Measurements from ENCODE around the gene GREB1.
"Not testable (repeated sequence)": the region's sequence is repeated elsewhere in the genome, so short reads cannot be mapped to it uniquely, and the experiment has no call there.

The GREB1 gene

DNA sequence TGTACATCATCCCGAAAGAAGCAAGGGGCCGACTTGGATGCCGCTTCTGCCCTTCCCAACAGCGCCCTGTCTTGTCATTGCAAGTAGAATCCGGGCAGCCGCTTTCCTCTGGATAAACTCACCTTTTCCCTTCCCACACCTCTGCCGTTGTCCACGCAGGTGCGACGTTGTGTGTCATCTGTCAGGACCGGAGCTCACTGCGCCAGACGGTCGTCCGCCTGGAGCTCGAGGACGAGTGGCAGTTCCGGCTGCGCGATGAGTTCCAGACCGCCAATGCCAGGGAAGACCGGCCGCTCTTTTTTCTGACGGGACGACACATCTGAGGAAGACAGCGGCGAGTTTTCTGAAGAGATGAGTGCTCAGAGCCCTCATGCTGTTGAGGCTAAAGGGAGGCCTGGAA lies 106.3 kb downstream of the GREB1 start:
- no peak for DNase-seq

- no peak for DNase-seq
Observed at GRCh38 chr2:11642972-11643371, 109.1 kb downstream of the GREB1 start.

- no peak for DNase-seq
Observed at GRCh38 chr2:11644293-11644692, 110.4 kb downstream of the GREB1 start.

GRCh38 chr2:11646530-11646929 lies 112.7 kb downstream of the GREB1 start:
- DNase-seq: no peak

- DNase-seq: no peak
Observed at GRCh38 chr2:11647834-11648600, 114.2 kb downstream of the GREB1 start.

DNA sequence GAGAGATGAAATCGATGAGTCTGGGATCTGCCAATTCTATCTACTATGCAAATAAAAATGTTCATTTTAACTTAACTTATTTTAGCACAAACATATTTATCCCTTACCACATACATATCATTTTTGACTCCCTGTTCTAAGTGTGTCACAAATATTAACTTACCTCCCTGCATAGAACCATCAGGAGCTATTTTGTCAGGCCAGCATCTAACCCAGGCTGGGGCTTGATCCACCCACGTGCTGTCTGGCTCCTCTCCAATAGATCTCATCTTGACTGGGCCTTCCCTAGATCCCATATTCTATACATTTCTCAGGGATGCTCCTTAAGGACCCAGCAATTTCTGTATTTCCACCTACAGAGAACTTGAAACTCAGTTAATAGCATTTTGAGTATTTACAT lies 115.2 kb downstream of the GREB1 start:
- no peak for DNase-seq

- DNase-seq: no peak
Observed at GRCh38 chr2:11651856-11652548, 118.2 kb downstream of the GREB1 start.

DNA sequence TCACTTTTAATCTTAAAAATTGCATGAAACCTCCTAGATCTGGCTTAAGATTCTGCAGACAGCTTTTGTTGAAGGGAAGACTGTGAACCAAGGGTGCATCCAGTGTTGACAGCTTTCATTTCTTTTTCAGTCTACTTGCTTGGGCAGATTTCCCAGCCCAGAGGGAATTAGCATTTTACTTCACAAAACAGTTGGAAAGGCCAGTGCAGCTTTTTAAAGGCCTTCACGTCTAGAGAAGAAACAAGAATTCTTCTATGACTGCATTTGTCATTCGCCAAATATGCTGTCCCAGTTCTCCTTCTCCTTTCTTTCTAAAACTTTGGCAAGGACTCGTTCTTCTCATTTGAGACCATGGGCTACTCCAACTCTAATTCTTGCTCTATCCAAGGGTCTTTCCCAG lies 118.7 kb downstream of the GREB1 start:
- DNase-seq: no peak

DNA sequence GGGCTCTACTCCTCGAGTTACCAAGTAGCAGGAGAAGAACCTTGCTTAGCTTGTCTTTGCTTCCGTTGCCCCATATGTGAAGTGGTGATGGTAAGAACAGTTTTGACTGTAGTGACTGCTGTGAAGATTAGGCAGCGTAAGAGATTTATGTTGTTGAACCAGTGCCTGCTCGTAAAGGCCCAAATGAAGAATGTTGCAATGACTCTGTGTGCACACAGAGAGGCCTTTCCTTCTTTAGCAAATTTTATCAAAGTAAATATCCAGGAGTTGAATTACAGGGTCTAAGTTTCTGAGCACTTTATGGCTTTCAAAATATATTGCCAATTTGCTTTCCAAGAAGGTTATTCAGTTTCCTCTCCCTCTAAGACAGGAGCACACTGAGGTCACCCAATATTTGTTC lies 121.7 kb downstream of the GREB1 start:
- DNase-seq: no peak

DNA sequence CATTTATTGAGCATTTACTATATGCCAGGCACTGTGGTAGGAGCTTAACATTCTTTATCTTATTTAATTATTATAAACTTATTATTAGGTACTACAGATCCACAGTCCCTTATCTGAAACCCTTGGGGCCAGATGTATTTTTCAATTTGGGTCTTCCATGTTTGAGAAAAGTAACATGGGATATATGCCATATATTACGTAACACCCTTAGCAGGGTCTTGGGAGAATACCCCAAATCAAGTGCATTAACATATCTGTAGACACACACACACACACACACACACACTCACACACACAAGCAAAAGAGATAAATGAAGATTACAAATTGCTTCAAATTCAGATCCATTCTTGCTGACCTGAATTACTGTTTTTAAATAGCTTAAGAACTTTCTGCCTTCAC lies 122.4 kb downstream of the GREB1 start:
- DNase-seq: no peak

DNA sequence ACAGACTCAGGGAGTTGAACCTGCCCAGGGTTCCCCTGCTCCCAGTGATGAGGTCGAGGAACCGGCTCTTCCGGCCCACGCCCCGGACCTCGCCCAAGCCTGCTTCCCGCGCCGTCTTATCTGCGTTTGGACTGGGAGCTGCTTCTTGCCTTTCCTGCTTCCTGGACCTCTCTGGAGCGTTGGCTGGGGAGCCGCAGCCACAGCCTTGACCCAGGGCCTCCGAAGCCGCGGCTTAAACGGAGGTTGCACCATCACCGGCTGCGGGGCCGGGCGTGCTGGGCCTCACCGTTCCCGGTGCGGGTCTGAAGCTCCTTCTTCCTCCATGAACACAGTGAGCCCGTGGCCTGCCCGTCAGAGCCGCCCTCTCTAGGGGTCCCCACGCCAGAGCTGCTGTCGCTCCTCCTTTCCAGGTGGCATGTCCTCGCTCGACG lies 122.8 kb downstream of the GREB1 start:
- no peak for DNase-seq

DNA sequence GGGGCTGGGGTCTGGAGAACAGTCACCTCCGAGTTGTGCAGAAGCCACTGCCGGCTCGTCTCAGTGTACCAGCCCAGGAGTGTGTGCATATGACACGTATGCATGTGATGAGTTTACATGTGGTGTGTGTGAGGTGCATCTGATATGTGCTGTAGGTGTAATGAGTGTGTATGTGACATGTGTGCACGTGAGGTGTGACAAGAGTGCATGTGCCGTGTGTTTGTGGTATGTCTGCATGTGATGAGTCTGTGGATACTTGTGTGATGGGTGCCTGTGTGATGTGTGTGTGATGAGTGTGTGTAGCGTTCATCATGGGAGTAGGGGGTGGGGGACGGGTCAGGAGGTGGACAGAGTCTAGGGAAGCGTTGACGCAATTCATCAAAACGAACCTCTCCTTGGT lies 123.3 kb downstream of the GREB1 start:
- no peak for DNase-seq

- no peak for DNase-seq
Observed at GRCh38 chr2:11657646-11658045, 123.8 kb downstream of the GREB1 start.

DNA sequence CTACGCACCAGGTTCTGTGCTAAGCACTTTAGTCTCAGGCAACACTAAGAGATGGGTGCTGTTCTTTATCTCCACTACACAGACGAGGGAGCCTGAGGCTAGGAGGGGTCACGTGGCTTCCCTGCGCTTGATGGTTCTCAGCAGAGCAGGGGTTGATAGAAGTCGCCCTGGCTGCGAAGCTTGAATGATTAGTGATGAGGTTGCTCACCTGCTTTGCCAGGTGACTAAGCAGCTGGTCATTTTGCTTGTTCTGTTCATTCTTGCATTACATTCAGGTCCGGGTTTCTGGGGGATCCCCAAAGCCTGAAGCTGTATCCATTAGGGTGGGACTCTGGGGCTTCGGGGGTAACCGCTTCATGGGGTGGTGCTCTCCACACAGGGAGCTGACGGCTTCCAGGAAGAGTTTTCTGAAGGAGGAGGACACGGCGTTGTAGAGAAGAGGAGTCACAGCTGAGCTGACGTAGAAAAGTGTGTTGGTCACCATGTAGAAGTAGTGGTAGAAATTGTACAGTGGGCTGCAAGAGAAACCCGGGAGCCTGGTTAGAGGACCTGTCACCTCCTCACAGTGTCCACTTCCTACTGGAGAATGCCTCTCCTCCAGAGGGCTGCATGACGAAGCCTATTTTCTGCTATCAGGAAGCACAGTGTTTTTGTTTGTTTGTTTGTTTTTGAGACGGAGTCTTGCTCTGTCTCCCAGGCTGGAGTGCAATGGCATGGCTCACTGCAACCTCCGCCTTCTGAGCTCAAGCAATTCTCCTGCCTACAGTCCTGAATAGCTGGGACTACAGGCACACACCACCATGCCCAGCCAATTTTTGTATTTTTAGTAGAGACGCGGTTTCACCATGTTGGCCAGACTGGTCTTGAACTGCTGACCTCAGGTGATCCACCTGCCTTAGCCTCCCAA lies 124.6 kb downstream of the GREB1 start:
- no peak for DNase-seq

DNA sequence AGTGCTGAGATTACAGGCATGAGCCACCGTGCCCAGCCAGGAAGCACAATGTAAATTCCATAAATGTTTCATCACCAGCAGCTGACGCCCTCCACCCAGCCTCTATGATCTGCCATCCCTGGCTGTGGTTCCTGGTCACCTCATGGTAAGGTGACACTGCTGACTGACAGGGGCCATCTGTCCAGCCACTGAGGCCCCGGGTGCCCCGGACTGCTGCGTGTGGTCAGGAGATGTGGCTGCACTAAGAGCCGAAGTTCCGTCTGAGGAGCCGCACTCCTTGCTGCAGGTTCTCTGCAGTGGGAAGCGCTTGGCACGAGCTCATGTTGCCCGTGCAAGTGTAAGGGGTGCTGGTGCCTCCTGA lies 125.2 kb downstream of the GREB1 start:
- no peak for DNase-seq

- no peak for DNase-seq
Observed at GRCh38 chr2:11659851-11660250, 126.0 kb downstream of the GREB1 start.

- DNase-seq: not testable (repeated sequence)
Observed at GRCh38 chr2:11660396-11660795, 126.6 kb downstream of the GREB1 start.

DNA sequence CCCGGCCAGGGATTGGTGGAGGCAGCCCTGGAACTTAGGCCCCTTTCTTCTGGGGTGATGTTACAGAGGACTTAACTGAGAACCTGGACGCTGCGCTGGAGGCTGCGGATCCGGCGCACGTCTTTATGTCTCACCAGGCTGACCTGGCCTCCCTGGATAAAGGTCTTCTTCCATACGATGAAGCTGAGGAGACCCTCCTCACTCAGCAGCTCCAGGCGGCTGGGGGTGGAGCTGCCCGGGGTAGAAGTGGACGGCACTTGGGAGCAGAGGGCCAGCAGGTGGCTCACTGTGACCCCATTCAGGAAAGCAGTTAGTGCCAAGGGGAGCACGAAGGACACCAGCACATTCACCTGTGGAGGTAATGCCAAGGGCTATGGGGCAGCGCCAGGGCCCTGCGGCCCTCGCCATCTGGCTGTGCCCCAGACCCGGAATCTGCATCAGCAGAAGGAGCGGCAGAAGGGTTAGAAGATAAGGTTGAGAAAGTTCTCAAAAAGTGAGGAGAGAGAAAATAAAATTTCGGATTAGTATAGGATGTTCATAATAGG lies 128.1 kb downstream of the GREB1 start:
- DNase-seq: no peak

GRCh38 chr2:11662882-11663281 lies 129.0 kb downstream of the GREB1 start:
- DNase-seq: no peak

DNA sequence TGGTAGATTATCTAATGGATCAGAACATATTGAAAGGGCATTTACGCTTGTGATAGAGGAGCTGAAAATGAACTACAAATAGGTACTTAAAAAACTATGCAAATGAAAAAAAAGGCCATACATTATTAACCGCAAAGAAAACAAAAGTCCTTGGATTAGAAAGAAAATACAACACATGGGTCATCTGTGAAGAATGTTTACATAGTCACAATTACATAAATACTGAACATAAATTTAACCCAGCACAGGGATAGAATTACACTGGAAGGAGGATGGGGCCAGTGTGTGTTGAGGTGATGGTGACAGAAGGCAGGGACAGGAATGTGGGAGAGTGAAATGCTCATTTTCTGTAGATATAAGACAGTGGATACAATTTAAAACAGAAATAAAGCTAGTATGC lies 129.6 kb downstream of the GREB1 start:
- no peak for DNase-seq

DNA sequence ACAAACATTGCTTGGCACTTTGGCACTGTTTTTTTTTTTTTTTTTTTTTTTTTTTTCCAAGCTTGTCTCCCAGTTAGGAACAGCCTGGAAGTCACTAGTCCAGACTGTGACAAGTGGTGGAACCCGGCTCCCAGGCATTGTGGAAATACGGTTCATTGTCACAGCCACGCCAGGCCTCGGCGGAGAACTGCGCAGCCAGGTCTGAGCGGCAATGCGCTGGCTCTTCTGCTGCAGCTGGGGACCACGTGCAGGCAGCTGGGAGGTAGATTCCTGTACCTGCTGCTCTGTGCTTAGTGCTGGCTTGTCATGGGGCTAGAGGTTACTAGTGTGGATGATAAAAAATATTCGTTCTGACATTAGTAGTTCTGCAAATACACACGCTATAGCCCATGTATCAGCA lies 131.2 kb downstream of the GREB1 start:
- no peak for DNase-seq

- DNase-seq: no peak
Observed at GRCh38 chr2:11665510-11666362, 131.9 kb downstream of the GREB1 start.

Measured in CD4-positive, alpha-beta T cell treated with Interleukin-21 for 1 hour (primary cell).